Measurements from ENCODE around the gene MAPK1. TPM values are rescaled to one million over a fixed set of nuclear protein-coding genes. Genes with fewer than 3 reads are reported as not detected.
"Not testable (repeated sequence)": the region's sequence is repeated elsewhere in the genome, so short reads cannot be mapped to it uniquely, and the experiment has no call there.

The MAPK1 gene
- total RNA-seq, 1 experiment from 2014 or later: 113 TPM

GRCh38 chr22:21823740-21824444 is 43.6 kb downstream of the MAPK1 start:
- DNase-seq (ENCODE audit: low read depth): no peak

GRCh38 chr22:21819183-21819770 is 48.2 kb downstream of the MAPK1 start:
- no peak for DNase-seq (ENCODE audit: low read depth)

GRCh38 chr22:21818487-21819182 is 48.8 kb downstream of the MAPK1 start:
- no peak for DNase-seq (ENCODE audit: low read depth)

- DNase-seq (ENCODE audit: low read depth): not testable (repeated sequence)
Measured at GRCh38 chr22:21817497-21817853, 50.0 kb downstream of the MAPK1 start.

- peak; percentile 90 for DNase-seq (ENCODE audit: low read depth)
Measured at GRCh38 chr22:21816787-21817496, 50.5 kb downstream of the MAPK1 start.

GRCh38 chr22:21816472-21816786 is 51.0 kb downstream of the MAPK1 start:
- DNase-seq (ENCODE audit: low read depth): no peak

GRCh38 chr22:21815958-21816357 is 51.5 kb downstream of the MAPK1 start:
- no peak for DNase-seq (ENCODE audit: low read depth)

GRCh38 chr22:21815357-21815756 is 52.1 kb downstream of the MAPK1 start:
- DNase-seq (ENCODE audit: low read depth): no peak

- no peak for DNase-seq (ENCODE audit: low read depth)
Measured at GRCh38 chr22:21811982-21812381, 55.5 kb downstream of the MAPK1 start.

- DNase-seq (ENCODE audit: low read depth): no peak
Measured at GRCh38 chr22:21807544-21808529, 59.6 kb downstream of the MAPK1 start.

GRCh38 chr22:21805325-21805724 is 62.1 kb downstream of the MAPK1 start:
- DNase-seq (ENCODE audit: low read depth): not testable (repeated sequence)

- DNase-seq (ENCODE audit: low read depth): no peak
Measured at GRCh38 chr22:21803811-21804249, 63.6 kb downstream of the MAPK1 start.

GRCh38 chr22:21802673-21803072 is 64.8 kb downstream of the MAPK1 start:
- no peak for DNase-seq (ENCODE audit: low read depth)

GRCh38 chr22:21802056-21802455 is 65.4 kb downstream of the MAPK1 start:
- DNase-seq (ENCODE audit: low read depth): peak; percentile 44

- not testable (repeated sequence) for DNase-seq (ENCODE audit: low read depth)
Measured at GRCh38 chr22:21801304-21801644, 66.2 kb downstream of the MAPK1 start.

GRCh38 chr22:21800552-21801303 is 66.7 kb downstream of the MAPK1 start:
- no peak for DNase-seq (ENCODE audit: low read depth)

GRCh38 chr22:21797444-21798221 is 69.8 kb downstream of the MAPK1 start:
- peak; percentile 72 for DNase-seq (ENCODE audit: low read depth)

- DNase-seq (ENCODE audit: low read depth): no peak
Measured at GRCh38 chr22:21796863-21797262, 70.6 kb downstream of the MAPK1 start.

GRCh38 chr22:21796231-21796630 is 71.2 kb downstream of the MAPK1 start:
- DNase-seq (ENCODE audit: low read depth): no peak
